DMS 273 treated with DMSO at 0.1 percent for 48 hours (cell line): ENCODE measurements around the gene PPIL1.
A peak's percentile ranks its signal among the peaks of the same experiment; 100 is the strongest.

Experiments used
- DNase-seq: peaks from one replicate; lab custom pipeline; 2025; lab: John Stamatoyannopoulos, UW

The PPIL1 gene

DNA sequence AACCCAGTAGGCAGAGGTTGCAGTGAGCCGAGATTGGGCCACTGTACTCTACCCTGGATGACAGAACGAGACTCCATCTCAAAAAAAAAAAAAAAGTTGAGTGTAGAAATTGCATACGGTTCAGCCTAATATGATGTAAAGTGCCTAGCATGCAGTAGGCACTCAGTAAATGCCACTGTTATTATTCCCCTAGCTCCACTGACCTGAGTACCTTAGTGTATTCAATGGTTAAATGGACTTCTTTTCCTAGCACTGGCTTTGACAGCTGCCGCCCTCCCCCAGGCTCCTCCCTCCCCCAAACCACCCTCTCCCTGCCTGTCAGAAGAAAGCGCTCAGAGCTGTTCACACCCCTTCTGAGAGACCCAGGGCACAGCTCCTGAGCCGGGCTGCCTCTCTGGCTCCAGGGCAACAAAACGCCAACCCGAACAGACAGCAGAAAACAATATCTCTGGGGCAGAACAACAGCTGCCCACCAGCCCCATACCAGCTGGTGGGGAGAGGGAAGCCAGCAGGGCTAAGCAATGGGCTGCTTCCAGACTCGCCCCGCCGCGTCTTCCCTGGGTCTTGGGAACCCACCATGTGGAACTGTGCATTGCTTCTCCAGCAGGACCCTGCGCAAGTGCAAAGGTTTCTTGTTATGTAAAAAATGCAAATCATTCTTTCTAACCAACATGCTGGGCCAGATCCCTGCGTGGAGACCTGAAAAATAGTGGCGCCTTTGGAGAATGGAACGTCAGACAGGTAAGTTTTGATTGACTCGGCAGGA is 39.8 kb downstream of the PPIL1 start:
- DNase-seq, result peak; percentile 81

GRCh38 chr6:36833182-36833789 is 41.3 kb downstream of the PPIL1 start:
- no peak for DNase-seq

- no peak for DNase-seq
These were observed 42.3 kb downstream of the PPIL1 start for GRCh38 chr6:36832313-36832712.

DNA sequence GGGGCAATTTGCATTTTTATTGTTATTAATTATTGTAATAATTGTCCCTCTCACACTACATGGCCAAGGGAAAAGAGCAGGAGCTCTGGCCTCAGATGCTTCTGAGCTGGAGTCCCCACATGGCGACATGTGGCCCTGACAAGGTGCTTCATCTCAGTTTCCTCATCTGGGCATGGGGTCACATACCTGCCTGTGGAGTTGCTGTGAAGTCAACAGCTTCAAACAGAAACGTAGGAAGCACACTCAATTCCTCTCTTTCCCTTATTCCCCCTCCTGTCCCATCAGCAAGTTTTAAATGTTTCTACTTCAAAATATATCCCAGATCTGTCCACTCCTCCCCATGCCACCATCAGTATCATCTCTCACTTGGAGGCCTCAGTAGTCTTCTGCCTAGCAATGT is 44.0 kb downstream of the PPIL1 start:
- no peak for DNase-seq

DNA sequence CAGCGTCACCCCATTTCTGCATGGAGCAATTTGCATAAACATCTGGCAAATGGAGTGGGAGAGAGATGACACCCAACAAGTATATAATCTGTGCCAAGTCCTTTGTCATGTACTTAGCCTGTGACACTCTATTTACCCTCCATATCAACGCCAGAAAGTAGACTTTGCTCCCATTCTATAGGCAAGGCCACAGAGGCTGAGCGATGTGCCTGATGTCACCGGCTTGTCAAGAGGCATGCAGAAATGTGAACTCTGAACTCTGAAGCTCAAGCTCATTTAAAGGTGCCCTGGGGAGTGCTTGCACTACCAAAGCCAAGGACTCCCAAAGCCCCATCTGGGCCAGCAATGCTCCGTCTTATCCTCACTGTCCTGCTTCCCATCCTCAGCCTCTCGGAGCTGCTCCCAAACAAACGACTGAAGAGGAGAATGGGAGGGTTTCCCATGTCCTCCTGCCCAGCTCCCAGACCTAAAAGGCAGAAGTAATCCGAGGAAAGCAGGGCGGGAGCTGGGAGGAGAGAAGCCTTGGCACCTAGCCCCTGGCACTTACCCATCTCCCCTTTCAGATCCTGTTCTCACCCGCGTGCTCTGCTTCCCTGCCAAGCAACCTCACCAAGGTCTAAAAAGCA is 44.6 kb downstream of the PPIL1 start:
- DNase-seq, result peak; percentile 82

DNA sequence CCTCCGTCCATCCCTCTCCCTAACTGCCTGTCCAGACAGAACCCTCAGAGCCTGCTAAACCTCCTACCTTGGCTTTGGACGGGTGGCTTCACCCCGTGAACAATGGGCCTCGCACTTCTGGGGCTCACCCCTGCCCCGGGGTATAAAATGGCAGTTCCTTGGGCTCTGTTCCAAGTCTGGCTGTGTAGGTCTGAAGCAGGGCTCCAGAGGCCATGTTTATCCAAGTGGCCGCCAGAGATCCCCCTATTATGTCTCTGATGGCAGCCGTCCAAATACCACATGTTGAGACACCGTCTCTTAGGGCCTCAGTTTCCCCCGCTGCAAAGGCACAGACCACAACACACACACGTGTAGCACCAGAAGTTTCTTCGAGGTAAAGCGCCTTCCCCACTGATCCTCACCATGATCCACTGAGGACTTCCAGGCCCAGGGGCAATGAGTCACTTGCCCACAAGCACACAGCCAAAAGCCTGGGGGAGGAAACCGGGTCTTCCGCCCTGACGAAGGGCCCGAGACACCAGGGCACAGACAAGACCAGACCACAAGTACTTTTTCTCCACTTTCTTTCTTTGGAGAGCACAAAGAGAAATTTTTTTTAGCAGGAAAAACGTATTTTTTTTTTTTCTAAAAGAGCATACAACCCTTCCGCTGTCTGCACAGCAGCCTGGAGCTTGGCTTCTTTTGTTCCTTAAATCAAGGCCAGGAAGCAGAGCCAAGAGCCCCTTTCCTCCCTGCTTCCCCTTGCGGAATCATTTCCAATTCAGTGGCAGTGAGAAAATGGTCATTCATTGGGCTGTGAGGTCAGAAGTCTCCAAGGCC is 47.1 kb downstream of the PPIL1 start:
- DNase-seq, result no peak

DNA sequence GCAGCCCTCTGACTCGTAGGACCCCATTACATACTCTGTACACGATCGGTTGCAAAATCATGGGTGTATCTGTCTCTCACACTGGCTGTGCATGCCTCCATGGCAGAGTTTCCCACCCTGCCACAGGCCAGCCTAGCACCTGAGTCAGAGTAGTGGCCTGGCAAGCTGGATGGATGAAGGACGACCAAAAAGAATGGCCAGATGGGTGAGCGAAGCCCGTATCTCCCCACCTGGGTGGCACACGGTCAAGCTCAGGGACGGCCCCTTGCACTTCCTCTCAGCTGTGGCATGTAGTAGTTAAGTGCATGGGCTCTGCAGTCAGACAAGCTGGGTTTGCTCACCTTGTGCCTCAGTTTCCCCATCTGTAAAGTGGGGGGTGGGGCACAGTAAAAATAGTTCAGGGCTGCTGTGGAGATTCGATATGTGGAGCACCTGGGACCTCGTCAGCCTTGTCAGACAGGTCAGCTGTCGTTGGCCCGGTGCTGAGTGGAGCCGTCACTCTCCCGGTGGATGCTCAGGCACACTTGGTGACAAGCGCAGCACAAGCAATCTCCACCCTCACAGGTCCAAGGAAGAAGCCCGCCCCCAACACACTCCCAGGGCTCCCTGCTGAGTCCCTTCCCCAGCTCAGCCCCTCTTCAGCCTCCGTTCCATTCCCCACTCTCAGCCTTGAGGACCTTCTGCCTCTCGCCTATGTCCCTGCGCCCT is 47.9 kb downstream of the PPIL1 start:
- no peak for DNase-seq

GRCh38 chr6:36825994-36826393 is 48.6 kb downstream of the PPIL1 start:
- DNase-seq, result no peak

GRCh38 chr6:36825452-36825851 is 49.2 kb downstream of the PPIL1 start:
- DNase-seq, result no peak

DNA sequence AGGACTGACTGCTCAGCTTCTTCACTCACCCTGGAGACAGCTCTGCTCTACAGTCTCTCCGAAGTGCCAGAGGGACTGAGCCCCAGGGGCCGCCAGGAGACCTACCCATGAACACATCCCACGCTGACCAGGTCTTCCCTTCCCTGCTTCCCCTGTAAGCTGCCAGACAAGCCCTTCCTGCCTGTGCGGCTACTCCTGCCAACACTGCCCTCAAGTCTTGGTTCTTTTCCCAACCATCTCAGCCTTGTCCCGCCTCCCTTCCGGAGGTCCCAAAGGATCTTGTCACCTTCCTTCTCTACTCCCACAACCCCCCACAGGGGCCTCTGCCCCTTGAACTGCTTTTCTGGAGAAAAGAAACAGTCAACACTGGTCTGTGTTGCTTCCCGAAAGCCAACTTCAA is 50.4 kb downstream of the PPIL1 start:
- DNase-seq, result no peak

GRCh38 chr6:36823421-36824096 is 51.0 kb downstream of the PPIL1 start:
- no peak for DNase-seq

DNA sequence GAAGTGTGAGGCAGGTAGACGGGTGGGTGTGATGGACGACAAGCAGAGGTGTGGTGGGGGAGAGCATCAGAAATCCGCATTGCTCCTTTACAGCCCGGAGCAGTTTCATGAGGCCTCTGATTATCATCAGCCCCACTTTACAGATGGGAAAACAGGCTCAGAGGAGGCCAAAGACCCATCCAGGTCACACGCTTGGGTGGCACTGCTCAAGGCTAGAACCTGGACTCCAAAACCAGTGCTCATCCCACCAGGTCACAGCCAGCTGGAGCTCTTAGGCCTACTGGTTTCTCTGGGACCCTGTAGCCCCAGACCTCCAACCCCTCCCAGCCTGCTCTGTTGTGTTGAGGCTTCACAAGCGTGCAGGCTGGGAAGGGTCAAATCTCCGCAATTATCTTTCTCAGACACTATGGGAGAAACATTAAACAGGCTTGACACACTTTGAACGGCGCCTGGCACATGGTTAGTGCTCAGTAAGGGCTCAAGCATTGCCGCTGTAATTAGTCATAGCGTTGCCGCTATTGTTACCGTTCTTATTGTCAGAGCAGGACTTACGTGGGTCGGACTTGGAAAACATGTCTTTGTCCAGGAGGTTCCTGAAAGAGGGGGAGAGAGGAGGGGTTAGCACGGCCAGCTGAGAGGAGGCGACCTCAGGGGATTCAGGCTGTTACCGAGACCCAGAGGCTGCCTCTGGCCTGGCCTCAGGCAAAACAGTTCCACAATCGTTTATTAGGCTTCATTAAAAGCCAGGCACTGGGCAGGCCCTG is 51.9 kb downstream of the PPIL1 start:
- no peak for DNase-seq

DNA sequence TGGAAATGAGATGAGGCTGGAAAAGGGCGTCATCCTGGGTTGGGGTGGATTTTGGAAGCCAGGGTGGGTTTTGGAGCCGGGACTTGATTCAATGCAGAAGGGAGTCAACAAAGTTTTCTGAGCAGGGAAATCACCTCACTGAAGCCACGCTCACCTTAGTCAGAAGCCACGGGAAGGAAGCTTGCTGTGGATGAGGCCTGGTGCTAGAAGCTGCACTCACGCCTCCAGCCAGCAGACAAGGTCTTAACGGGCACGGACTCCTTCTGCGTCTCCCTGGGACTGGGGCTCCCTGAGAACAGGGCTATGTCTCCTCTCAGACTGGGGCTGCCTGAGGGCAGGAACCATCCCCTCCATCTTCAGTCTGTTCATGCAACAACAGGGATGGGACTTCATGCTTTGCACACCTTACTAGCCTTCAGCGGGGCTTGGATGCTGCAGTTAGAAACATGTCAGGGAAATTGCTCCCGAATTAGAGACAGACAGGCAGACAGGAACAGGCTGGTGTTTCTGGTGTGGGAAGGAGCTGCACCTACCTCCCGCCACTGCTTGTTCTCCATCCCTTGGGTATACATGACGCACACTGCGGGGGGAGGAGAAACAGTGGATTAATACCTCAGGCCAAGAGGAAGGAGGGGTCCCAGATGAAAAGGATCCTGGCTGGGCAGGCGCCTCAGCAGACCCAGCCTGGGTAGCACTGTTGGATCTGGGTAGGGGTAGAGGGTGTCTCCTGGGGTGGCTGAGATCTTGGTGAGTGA is 52.8 kb downstream of the PPIL1 start:
- DNase-seq, result no peak

DNA sequence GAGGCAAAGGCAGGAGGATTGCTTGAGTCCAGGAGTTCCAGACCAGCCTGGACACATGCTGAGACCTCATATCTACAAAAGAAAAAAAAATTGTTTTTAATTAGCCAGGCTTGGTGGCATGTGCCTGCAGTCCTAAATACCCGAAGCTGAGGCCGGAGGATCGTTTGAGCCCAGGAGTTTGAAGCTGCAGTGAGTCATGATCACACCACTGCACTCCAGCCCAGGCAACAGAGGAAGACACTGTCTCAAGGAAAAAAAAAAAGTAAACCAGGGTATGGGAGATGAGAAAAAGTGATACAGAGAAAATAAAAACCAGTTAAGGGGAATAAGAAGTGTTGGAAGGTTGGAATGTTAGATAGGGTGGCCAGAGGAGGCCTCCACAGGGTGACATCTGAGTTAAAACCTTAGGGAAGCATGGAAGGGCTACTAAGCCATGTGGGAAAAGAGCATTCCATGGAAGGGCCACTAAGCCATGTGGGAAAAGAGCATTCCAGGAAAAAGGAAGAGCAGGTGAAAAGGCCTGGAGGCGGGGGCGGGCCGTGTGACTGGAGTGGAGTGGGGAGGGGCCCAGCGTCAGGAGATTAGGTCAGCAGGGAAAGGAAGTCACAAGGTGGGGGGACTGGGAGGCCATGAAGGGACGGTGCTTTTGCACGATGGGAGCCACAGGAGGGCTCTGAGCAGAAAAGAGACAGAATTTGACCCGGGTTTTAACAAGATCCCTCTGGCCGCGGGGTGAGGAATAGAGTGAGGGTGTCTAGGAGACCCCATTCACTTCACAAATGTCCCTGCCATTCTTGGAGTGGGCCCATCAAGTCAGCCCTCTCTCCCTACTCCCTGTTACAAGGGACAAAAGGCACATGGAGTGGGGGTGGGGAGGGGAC is 53.7 kb downstream of the PPIL1 start:
- no peak for DNase-seq

- DNase-seq, result no peak
These were observed 55.8 kb downstream of the PPIL1 start for GRCh38 chr6:36818756-36819155.

GRCh38 chr6:36817847-36818246 is 56.8 kb downstream of the PPIL1 start:
- DNase-seq, result no peak

- no peak for DNase-seq
These were observed 57.3 kb downstream of the PPIL1 start for GRCh38 chr6:36817176-36817817.
